Right renal cortex interstitium (tissue), 3 donors: ENCODE measurements around the gene TNFRSF21. TPM values are rescaled to one million over a fixed set of nuclear protein-coding genes. Genes with fewer than 3 reads are reported as not detected.
A peak's percentile ranks its signal among the peaks of the same experiment; 100 is the strongest.
"Not testable (repeated sequence)": the region's sequence is repeated elsewhere in the genome, so short reads cannot be mapped to it uniquely, and the experiment has no call there.

Source experiments
- DNase-seq, 3 donors: peaks; one replicate each; pipeline ENCODE4 v3.0.0-alpha.2; 2013; ENCODE audit warnings: low read depth in 3 of 3, low spot score in 2 of 3
- polyA plus RNA-seq, 3 donors: library from polyadenylated mRNA; unstranded; fragments of 120-200 nt; gene quantifications; one replicate each; pipeline ENCODE4 v1.2.1, GENCODE V29; 2013; ENCODE audit not compliant: insufficient read length in 3 of 3

Gene TNFRSF21
- polyA plus RNA-seq, 3 donors, result 28.2 to 35.2 (median 31.4) TPM

GRCh38 chr6:47323321-47323720, 13.6 kb upstream of the TNFRSF21 start:
- DNase-seq, result no peak

- DNase-seq, result no peak
Measured at GRCh38 chr6:47321577-47321976, 11.9 kb upstream of the TNFRSF21 start.

- DNase-seq, result no peak
Measured at GRCh38 chr6:47319867-47320266, 10.2 kb upstream of the TNFRSF21 start.

- DNase-seq, result no peak
Measured at GRCh38 chr6:47319382-47319781, 9.7 kb upstream of the TNFRSF21 start.

GRCh38 chr6:47318236-47318989, 8.7 kb upstream of the TNFRSF21 start:
- no peak for DNase-seq

GRCh38 chr6:47315181-47315580, 5.5 kb upstream of the TNFRSF21 start:
- not testable (repeated sequence) for DNase-seq

GRCh38 chr6:47310131-47310480, 401 bp upstream of the TNFRSF21 start:
- no peak for DNase-seq

GRCh38 chr6:47308552-47309290, 984 bp downstream of the TNFRSF21 start:
- peak in 1 of 3 donors; percentile 32 for DNase-seq

- no peak for DNase-seq
Measured at GRCh38 chr6:47308198-47308517, 1.5 kb downstream of the TNFRSF21 start.

GRCh38 chr6:47307362-47308197, 2.1 kb downstream of the TNFRSF21 start:
- DNase-seq, result no peak

- no peak for DNase-seq
Measured at GRCh38 chr6:47306887-47307286, 2.8 kb downstream of the TNFRSF21 start.

- no peak for DNase-seq
Measured at GRCh38 chr6:47303861-47304260, 5.8 kb downstream of the TNFRSF21 start.

- DNase-seq, result no peak
Measured at GRCh38 chr6:47303342-47303741, 6.4 kb downstream of the TNFRSF21 start.

GRCh38 chr6:47302043-47302442, 7.7 kb downstream of the TNFRSF21 start:
- DNase-seq, result no peak

- DNase-seq, result no peak
Measured at GRCh38 chr6:47301441-47301840, 8.3 kb downstream of the TNFRSF21 start.

GRCh38 chr6:47300417-47300816, 9.3 kb downstream of the TNFRSF21 start:
- DNase-seq, result no peak

- no peak for DNase-seq
Measured at GRCh38 chr6:47299965-47300364, 9.7 kb downstream of the TNFRSF21 start.

- DNase-seq, result no peak
Measured at GRCh38 chr6:47298475-47298874, 11.2 kb downstream of the TNFRSF21 start.

- no peak for DNase-seq
Measured at GRCh38 chr6:47294990-47295389, 14.7 kb downstream of the TNFRSF21 start.

- no peak for DNase-seq
Measured at GRCh38 chr6:47292944-47293343, 16.8 kb downstream of the TNFRSF21 start.

GRCh38 chr6:47292027-47292426, 17.7 kb downstream of the TNFRSF21 start:
- no peak for DNase-seq
